Measurements from ENCODE around the gene ENOX1. TPM values are rescaled to one million over a fixed set of nuclear protein-coding genes. Genes with fewer than 3 reads are reported as not detected.

The ENOX1 gene
- total and polyA plus RNA-seq, 2 donors (not counting 3 experiments of a cell fraction or from before 2014, with no cell fraction given) = 0.17 to 0.97 TPM

DNA sequence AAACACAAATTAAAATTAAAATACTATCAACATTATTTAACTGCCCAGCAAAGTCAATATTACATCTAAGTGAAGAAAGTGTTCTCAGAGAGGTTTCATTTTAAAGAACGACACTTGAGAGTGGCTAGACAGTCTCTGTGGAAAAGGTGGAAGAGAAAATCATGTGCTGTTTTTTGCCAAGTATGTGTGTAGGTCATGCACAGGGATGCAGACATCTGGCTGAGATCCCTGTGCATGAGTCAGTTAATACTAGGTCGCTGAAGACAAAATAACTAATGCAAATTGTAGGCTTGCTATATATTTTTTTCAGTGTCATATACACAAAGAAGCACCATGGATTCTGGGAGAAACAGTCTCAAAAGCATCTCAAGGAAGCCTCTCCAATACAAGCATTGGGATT lies 44.3 kb upstream of the ENOX1 start:
- dilution Hi-C loops (cut with MboI; ENCODE audit: extremely low pct_ligation_motif_present, low sequenced_read_pairs) = no loop called here
- no peaks in the 10 kb centered on the region for H3K36me3 ChIP-seq (ENCODE audit: control insufficient read depth in 2 of 2, extremely low read depth in 1 of 2, insufficient read depth in 2 of 2, low read length in 2 of 2)
- FAIRE-seq (no peak), DNase-seq (ENCODE audit: low read depth, low spot score) (no peak)
- no peak overlapping the region for H3K27ac ChIP-seq (ENCODE audit: insufficient read depth, low read depth, low read length)
- H3K9ac ChIP-seq (replicated peaks; ENCODE audit: extremely low read depth, insufficient read depth, low read length) = no peak overlapping the region
- H2AFZ ChIP-seq (ENCODE audit: low read depth, low read length) = no peak overlapping the region
- intact Hi-C loops (cut with micrococcal nuclease) = no loop called here
- BruUV-seq (replicated peaks) = no TSS peak
- H3K9me3 ChIP-seq (replicated peaks; ENCODE audit: control insufficient read depth, insufficient read depth, low read length) = no peaks in the 10 kb centered on the region
- ChIA-PET CTCF (interaction anchor here (1.0 kb wide), 1 partner anchor 43 kb away, joined by 3 read pairs; no protein-coding TSS in a partner anchor), POLR2A (no interaction called here)
- no peaks in the 10 kb centered on the region for H3K4me1 ChIP-seq (ENCODE audit: control insufficient read depth, extremely low read depth, insufficient read depth, low read length)
- H3K27me3 ChIP-seq (ENCODE audit: control insufficient read depth in 2 of 2, insufficient read depth in 2 of 2, low read length in 2 of 2) = no peaks in the 10 kb centered on the region
- no peaks in the 10 kb centered on the region for H3K9me1 ChIP-seq (replicated peaks; ENCODE audit: control insufficient read depth, extremely low read depth, insufficient read depth, low read length)
- no peaks in the 10 kb centered on the region for H3K79me2 ChIP-seq (ENCODE audit: control insufficient read depth, insufficient read depth, low read length)
- no peak overlapping the region for H3K4me3 ChIP-seq (replicated peaks in 1 of 3; ENCODE audit: insufficient read depth in 1 of 3, low read depth in 1 of 3, low read length in 3 of 3)
- no peaks in the 10 kb centered on the region for H4K20me1 ChIP-seq (replicated peaks; ENCODE audit: control insufficient read depth, extremely low read depth, insufficient read depth, low read length)
- TF ChIP-seq EZH2 (IDR thresholded peaks at IDR 0.05; ENCODE audit: borderline replicate concordance, low read depth, low read length, severe bottlenecking) (no peak), MAX (IDR thresholded peaks at IDR 0.05; ENCODE audit: insufficient read depth, insufficient read length) (no peak), JUN (IDR thresholded peaks at IDR 0.05; ENCODE audit: borderline replicate concordance, insufficient read depth, insufficient read length, low read depth) (no peak), POLR2A (IDR thresholded peaks at IDR 0.05; ENCODE audit: low read depth, low read length) (no peak), CTCF (IDR thresholded peaks at IDR 0.05; ENCODE audit: extremely low read depth in 1 of 2, insufficient read depth in 1 of 2, low read depth in 1 of 2, low read length in 2 of 2) (no peak), POLR2AphosphoS5 (IDR thresholded peaks at IDR 0.05; ENCODE audit: insufficient read depth, low read depth, low read length) (no peak), GATA2 (IDR thresholded peaks at IDR 0.05; ENCODE audit: insufficient read depth, insufficient read length, low read depth, low read length) (no peak), MYC (IDR thresholded peaks at IDR 0.05; ENCODE audit: low read depth, low read length) (no peak), FOS (IDR thresholded peaks at IDR 0.05; ENCODE audit: borderline replicate concordance, insufficient read depth, low read length) (no peak)
- H3K4me2 ChIP-seq (ENCODE audit: insufficient read depth, low read length) = no peak overlapping the region
